HL-60/S4 treated with phorbol 12-myristate 13-acetate at 8.2 ng/mL for 4 days and 3 days (cell line): ENCODE data around the gene ABCC12.

ENCODE experiments used
- in situ Hi-C: fragments of 300-500 bp; cut with MboI; formaldehyde crosslinking; loops from 2 replicates; pipeline ENCODE4 v1.15.0; 2022; ENCODE audit warnings: low sequenced_read_pairs

ABCC12 gene

DNA sequence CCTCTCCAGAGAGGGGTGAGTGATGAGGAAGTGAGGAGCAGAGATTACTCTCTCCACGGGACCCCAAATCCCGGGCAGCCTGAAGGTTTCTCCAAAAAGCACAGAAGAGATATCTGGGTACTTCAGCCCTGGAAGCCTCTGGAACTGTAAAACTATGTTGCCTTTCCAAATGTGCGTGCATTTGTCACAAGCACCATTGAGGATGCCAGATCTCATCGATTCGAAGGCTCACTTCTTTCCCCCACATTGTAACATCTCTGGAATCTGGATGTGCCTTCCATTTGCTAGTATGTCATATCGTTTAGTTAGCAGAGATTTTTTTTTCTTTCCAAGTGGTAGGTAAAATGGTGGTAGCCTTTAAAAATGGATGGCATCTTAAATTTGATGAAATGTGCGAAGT, 45.8 kb downstream of the ABCC12 start:
- in situ Hi-C loops: no loop called here

DNA sequence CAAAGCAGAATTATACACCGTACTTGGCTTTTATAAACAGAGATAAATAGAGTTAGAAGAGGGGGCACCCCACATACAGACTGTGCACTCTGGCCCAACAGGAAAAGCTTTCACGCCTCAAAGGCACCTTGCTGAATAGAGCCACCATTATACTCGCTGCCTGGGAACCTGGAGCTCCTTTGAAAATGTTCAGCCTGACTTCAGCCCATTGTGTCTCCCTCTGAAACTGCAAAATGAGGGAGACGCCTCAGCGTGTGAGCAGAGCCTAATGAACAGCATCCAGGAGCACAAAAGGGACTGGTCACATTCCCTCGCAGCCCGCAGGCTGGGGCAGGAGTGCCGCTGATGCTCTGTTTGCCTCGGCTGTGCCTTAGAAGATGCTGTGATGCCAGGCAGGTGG, 46.3 kb downstream of the ABCC12 start:
- in situ Hi-C loops: no loop called here

DNA sequence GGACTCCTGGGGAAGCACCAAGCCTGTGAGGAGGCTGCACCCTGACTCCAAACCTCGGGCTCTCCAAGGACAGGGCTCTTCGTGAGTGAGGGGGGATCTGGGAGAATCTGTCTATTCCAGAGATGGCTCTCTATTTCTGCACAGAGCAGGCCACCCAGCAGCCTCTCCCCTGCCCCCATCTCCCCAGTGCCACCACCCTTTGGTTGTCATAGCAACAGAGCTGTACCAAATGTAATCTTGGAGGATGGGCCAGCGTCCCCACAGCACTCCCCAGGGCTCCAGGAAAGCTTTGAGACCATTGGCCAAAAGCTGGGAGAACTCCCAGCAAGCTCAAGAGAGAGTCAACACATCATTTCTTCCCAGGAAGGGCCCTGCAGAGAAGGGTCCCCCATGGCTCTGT, 49.3 kb downstream of the ABCC12 start:
- in situ Hi-C loops: no loop called here
